Smooth muscle cell (in vitro differentiated cells): ENCODE measurements around the gene ATOSB. TPM values are rescaled to one million over a fixed set of nuclear protein-coding genes. Genes with fewer than 3 reads are reported as not detected.

Experiments used
- DNase-seq: peaks from one replicate; lab custom pipeline; 2025; ENCODE audit not compliant: unreplicated experiment; lab: John Stamatoyannopoulos, UW
- H2AFZ ChIP-seq: fragments of 200-600 bp; sonication (generic); 2 replicates; pipeline ENCODE4 v1.6.0; 2016; ENCODE audit warnings: antibody characterized with exemption, low read depth, mild to moderate bottlenecking
- H3F3A ChIP-seq: fragments of 200-600 bp; sonication (generic); 2 replicates; pipeline ENCODE4 v1.6.0; 2017; ENCODE audit warnings: antibody characterized with exemption, low read depth
- H3K27ac ChIP-seq: fragments of 200-600 bp; sonication (generic); 2 replicates; pipeline ENCODE4 v1.5.1; 2016; ENCODE audit warnings: low read depth, mild to moderate bottlenecking
- H3K27me3 ChIP-seq: fragments of 200-600 bp; sonication (generic); 2 replicates; pipeline ENCODE4 v1.6.1; 2016; ENCODE audit warnings: low read depth, mild to moderate bottlenecking
- H3K36me3 ChIP-seq: fragments of 200-600 bp; sonication (generic); 2 replicates; pipeline ENCODE4 v1.5.1; 2016; ENCODE audit warnings: low read depth
- H3K4me1 ChIP-seq: fragments of 200-600 bp; sonication (generic); 2 replicates; pipeline ENCODE4 v1.5.1; 2016; ENCODE audit warnings: low read depth
- H3K4me2 ChIP-seq: fragments of 200-600 bp; sonication (generic); 2 replicates; pipeline ENCODE4 v1.6.0; 2016; ENCODE audit warnings: mild to moderate bottlenecking
- H3K4me3 ChIP-seq: fragments of 200-600 bp; sonication (generic); 2 replicates; pipeline ENCODE4 v1.5.1; 2016; ENCODE audit warnings: mild to moderate bottlenecking
- H3K79me2 ChIP-seq: fragments of 200-600 bp; sonication (generic); 2 replicates; pipeline ENCODE4 v1.6.0; 2016; ENCODE audit warnings: low read depth, mild to moderate bottlenecking
- H3K9ac ChIP-seq: fragments of 200-600 bp; sonication (generic); 2 replicates; pipeline ENCODE4 v1.6.0; 2016; ENCODE audit warnings: low read depth
- H3K9me3 ChIP-seq: fragments of 200-600 bp; sonication (generic); replicated peaks from 2 replicates; pipeline ENCODE4 v1.5.1; 2016; ENCODE audit warnings: low read depth
- H4K20me1 ChIP-seq: fragments of 200-600 bp; sonication (generic); 2 replicates; pipeline ENCODE4 v1.6.0; 2016; ENCODE audit warnings: low read depth
- WGBS: methylation state at CpG from one replicate; pipeline ENCODE4 v1.1.7; 2016; ENCODE audit warnings: low lambda C conversion rate; 5-methylcytosine and 5-hydroxymethylcytosine counted together
- polyA plus RNA-seq: library from polyadenylated mRNA; unstranded; fragments of >200 nt; fragmentation: Nextera tagmentation; extraction: Ambion mirVana; gene quantifications from 2 replicates; pipeline ENCODE4 v1.2.1, GENCODE V29; 2016
- total RNA-seq: library from RNA; depleted of rRNA; stranded (reverse); fragments of >200 nt; gene quantifications from 2 replicates; pipeline ENCODE4 v1.2.3, GENCODE V29; 2014
- TF ChIP-seq, protein P1 (sequence below): fragments of 200-600 bp; sonication (generic); IDR thresholded peaks from 2 replicates; pipeline ENCODE4 v1.5.1; 2017; ENCODE audit warnings: borderline replicate concordance, mild to moderate bottlenecking, antibody characterized with exemption; ENCODE audit not compliant: insufficient read depth, poor library complexity, severe bottlenecking

The ATOSB gene
- total and polyA plus RNA-seq, 2 experiments from 2014 or later = 30.2 to 39.9 TPM

DNA sequence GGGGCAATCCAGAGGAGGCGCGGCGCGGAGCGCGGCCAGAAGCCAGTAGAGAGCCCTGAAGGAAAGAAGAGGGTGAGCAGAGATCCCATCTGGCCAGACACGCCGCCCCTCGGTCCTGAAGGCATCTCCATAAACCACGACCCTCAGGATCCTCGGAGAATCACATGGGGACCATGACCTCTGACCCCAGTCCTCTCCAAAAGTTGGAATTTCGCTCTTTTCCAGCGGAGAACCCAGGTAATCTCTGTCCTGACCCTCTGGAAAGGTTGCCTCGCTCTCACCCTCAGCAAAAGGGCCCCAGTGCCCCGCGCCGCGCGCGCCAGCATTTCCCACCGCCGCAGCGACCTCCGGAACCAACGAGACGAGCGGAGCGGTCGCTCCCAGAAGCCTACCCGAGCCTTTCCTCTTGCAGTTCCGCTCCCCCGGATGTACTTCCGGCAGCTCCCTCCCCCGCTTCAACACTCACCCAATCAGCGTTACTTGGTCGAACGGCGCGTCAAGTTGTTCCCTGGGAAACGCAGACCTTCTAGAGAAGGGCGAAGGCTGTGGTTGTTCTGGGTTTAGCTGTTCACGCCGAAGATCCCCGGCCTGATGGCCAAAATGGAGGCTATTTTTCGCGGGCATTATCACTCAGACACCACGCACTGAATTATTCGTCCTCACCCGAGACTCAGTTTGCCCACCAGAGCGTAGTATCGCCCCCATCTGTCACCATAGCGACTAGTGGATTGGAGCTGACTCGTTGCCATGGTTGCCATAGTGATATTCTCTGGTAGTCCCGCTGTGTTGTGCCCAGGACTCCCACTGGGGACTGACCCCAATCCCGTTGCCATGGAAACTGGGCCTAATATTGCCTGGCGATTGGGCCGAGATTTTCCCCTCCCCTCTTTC is 12.6 kb downstream of the ATOSB start, which contains the start of gene STOML2:
TSS of gene STOML2 (minus strand) at position 363 of the 891 bp plus-strand sequence. CDS start at position 326, 37 bp downstream.
- H3K79me2 ChIP-seq = peaks cover 11% of the 10 kb centered on the region
- peak within 1 kb of the TSS; percentile 64 for H2AFZ ChIP-seq
- peaks cover 11% of the 10 kb centered on the region for H3F3A ChIP-seq
- H3K27me3 ChIP-seq = no peaks in the 10 kb centered on the region
- TF ChIP-seq, protein P1, sequence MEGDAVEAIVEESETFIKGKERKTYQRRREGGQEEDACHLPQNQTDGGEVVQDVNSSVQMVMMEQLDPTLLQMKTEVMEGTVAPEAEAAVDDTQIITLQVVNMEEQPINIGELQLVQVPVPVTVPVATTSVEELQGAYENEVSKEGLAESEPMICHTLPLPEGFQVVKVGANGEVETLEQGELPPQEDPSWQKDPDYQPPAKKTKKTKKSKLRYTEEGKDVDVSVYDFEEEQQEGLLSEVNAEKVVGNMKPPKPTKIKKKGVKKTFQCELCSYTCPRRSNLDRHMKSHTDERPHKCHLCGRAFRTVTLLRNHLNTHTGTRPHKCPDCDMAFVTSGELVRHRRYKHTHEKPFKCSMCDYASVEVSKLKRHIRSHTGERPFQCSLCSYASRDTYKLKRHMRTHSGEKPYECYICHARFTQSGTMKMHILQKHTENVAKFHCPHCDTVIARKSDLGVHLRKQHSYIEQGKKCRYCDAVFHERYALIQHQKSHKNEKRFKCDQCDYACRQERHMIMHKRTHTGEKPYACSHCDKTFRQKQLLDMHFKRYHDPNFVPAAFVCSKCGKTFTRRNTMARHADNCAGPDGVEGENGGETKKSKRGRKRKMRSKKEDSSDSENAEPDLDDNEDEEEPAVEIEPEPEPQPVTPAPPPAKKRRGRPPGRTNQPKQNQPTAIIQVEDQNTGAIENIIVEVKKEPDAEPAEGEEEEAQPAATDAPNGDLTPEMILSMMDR = no peak
- H3K9ac ChIP-seq = peak within 1 kb of the TSS; percentile 87
- H3K27ac ChIP-seq = peak within 1 kb of the TSS; percentile 98
- peak within 1 kb of the TSS; percentile 89 for H3K4me2 ChIP-seq
- H3K36me3 ChIP-seq = no peaks in the 10 kb centered on the region
- peaks cover under 1% of the 10 kb centered on the region for H4K20me1 ChIP-seq
- H3K4me1 ChIP-seq = peaks cover 11% of the 10 kb centered on the region
- peak; percentile 64 for DNase-seq
- under 1% methylated on average over 56 of the region's 57 CpGs for WGBS
- no peaks in the 10 kb centered on the region for H3K9me3 ChIP-seq
- peak within 1 kb of the TSS; percentile 69 for H3K4me3 ChIP-seq

DNA sequence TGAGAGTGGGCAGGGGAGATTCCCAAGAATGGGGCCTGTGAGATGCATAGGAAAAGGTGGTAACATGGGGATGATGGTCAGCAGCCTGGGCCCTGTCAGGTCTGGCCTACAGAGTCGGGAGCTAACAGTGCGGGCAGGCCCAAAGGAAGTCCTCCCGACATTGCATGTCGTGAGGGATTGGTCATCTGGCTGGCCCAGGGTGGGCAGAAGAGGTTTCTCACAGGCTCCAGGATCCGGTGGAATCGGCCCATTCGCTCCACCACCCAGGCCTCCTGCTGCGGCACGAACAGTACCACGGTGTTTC is 13.2 kb downstream of the ATOSB start:
- Histone ChIP-seq H3K9ac (peak overlapping the region; percentile 87), H4K20me1 (no peaks in the 10 kb centered on the region), H3K27me3 (no peaks in the 10 kb centered on the region), H3F3A (peaks cover 11% of the 10 kb centered on the region), H3K27ac (peak overlapping the region; percentile 98), H3K4me1 (peaks cover 11% of the 10 kb centered on the region), H3K9me3 (no peaks in the 10 kb centered on the region), H3K4me3 (peak overlapping the region; percentile 69), H3K36me3 (no peaks in the 10 kb centered on the region), H3K79me2 (peaks cover 11% of the 10 kb centered on the region), H3K4me2 (peak overlapping the region; percentile 89), H2AFZ (peak overlapping the region; percentile 64)
- 11% methylated on average over 10 of the region's 10 CpGs for WGBS
- DNase-seq = no peak
- TF ChIP-seq, protein P1 = no peak

DNA sequence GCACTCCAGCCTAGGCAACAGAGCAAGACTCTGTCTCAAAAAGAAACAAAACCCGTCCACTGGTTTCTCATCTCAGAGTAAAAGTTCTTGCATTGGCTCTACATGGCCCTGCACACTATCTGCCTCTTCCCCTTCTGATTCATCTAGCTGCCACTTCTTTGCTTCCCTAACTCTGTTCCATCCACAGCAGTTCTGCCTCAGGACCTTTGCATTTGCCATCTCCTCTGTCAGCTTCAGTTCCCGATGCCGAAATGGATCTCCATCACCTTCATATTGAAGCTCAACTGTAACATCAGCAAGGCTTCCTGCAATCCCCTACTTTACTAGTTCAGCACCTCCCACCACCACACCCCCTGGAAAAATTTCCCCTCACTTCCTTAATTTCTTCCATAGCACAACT is 18.1 kb downstream of the ATOSB start:
- Histone ChIP-seq H3K36me3 (no peaks in the 10 kb centered on the region), H3F3A (no peaks in the 10 kb centered on the region), H3K27me3 (no peaks in the 10 kb centered on the region), H3K79me2 (peaks cover 11% of the 10 kb centered on the region), H2AFZ (no peak overlapping the region), H3K27ac (no peak overlapping the region), H3K9me3 (no peaks in the 10 kb centered on the region), H3K9ac (no peak overlapping the region), H3K4me2 (no peak overlapping the region), H4K20me1 (no peaks in the 10 kb centered on the region), H3K4me1 (peaks cover 10% of the 10 kb centered on the region), H3K4me3 (no peak overlapping the region)
- 97% methylated on average over 3 of the region's 3 CpGs for WGBS
- no peak for DNase-seq
- TF ChIP-seq, protein P1 = no peak
